CD8-positive, alpha-beta memory T cell (primary cell): ENCODE results near the gene SRA1. TPM values are rescaled to one million over a fixed set of nuclear protein-coding genes. Genes with fewer than 3 reads are reported as not detected.
"Not testable (repeated sequence)": the region's sequence is repeated elsewhere in the genome, so short reads cannot be mapped to it uniquely, and the experiment has no call there.

Experiments
- CTCF ChIA-PET: fragments of 350-600 bp; sonication (Branson Sonifier 250); formaldehyde crosslinking; loops from one replicate; lab custom pipeline; 2021; ENCODE audit warnings: antibody characterized with exemption; lab: Charles Lee
- POLR2A ChIA-PET: fragments of 350-600 bp; sonication (Branson Sonifier 250); formaldehyde crosslinking; loops from one replicate; lab custom pipeline; 2021; ENCODE audit warnings: antibody characterized with exemption; lab: Charles Lee
- DNase-seq, 5 donors: peaks; one replicate each; pipeline versions ENCODE4 v3.0.0 to v3.0.0-alpha.2; 2020 to 2022; ENCODE audit warnings: mixed read lengths in 1 of 5
- H3K27ac ChIP-seq: one replicate; pipeline ENCODE4 v1.7.0; 2013; ENCODE audit warnings: low read depth, mild to moderate bottlenecking, low read length, moderate library complexity
- H3K27me3 ChIP-seq: 2 replicates; pipeline ENCODE4 v1.7.0; 2013; ENCODE audit warnings: low read length, mild to moderate bottlenecking; ENCODE audit not compliant: insufficient read depth, poor library complexity, severe bottlenecking
- H3K36me3 ChIP-seq: 2 replicates; pipeline ENCODE4 v1.7.0; 2013; ENCODE audit warnings: mild to moderate bottlenecking, low read length, moderate library complexity; ENCODE audit not compliant: insufficient read depth
- H3K4me1 ChIP-seq: 2 replicates; pipeline ENCODE4 v1.7.0; 2013; ENCODE audit warnings: mild to moderate bottlenecking, low read length, moderate library complexity; ENCODE audit not compliant: insufficient read depth
- H3K4me3 ChIP-seq: 2 replicates; pipeline ENCODE4 v1.7.0; 2013; ENCODE audit warnings: mild to moderate bottlenecking, low read length
- H3K9me3 ChIP-seq: 2 replicates; pipeline ENCODE4 v1.7.0; 2013; ENCODE audit warnings: mild to moderate bottlenecking, low read length
- H3K27ac Mint-ChIP-seq, 8 donors: one replicate each; pipeline ENCODE4 v1.8.0; 2020 to 2021; ENCODE audit warnings: mixed read lengths in 8 of 8, mild to moderate bottlenecking in 6 of 8, inconsistent platforms in 3 of 8, moderate library complexity in 3 of 8
- H3K27me3 Mint-ChIP-seq, 2 donors: one replicate each; pipeline ENCODE4 v1.8.0; 2020 to 2021; ENCODE audit warnings: mixed read lengths in 2 of 2, mild to moderate bottlenecking in 1 of 2, moderate library complexity in 1 of 2
- H3K36me3 Mint-ChIP-seq, 3 donors: one replicate each; pipeline ENCODE4 v1.8.0; 2020 to 2021; ENCODE audit warnings: mixed read lengths in 3 of 3, inconsistent platforms in 1 of 3, mild to moderate bottlenecking in 1 of 3
- H3K4me1 Mint-ChIP-seq, 3 donors: one replicate each; pipeline ENCODE4 v1.8.0; 2020 to 2021; ENCODE audit warnings: mixed read lengths in 3 of 3, inconsistent platforms in 1 of 3, mild to moderate bottlenecking in 1 of 3
- H3K4me3 Mint-ChIP-seq, 7 donors: one replicate each; pipeline ENCODE4 v1.8.0; 2020 to 2021; ENCODE audit warnings: mixed read lengths in 7 of 7, mild to moderate bottlenecking in 6 of 7, moderate library complexity in 4 of 7, inconsistent platforms in 2 of 7
- H3K9me3 Mint-ChIP-seq, 5 donors: one replicate each; pipeline ENCODE4 v1.8.0; 2020 to 2022; ENCODE audit warnings: mixed read lengths in 5 of 5, mild to moderate bottlenecking in 3 of 5, moderate library complexity in 2 of 5, inconsistent platforms in 1 of 5
- polyA plus RNA-seq: library from polyadenylated mRNA; unstranded; fragments of 300-500 nt; fragmentation: Illumina TruSeq; gene quantifications from one replicate; pipeline ENCODE4 v1.2.3, GENCODE V29; 2021
- total RNA-seq, 2 experiments: library from RNA; stranded (reverse); gene quantifications; one replicate each; pipeline ENCODE4 v1.2.3, GENCODE V29; 2021

The SRA1 gene
- total and polyA plus RNA-seq, 3 experiments from 2014 or later, result 36.1 to 60.7 (median 59.6) TPM

DNA sequence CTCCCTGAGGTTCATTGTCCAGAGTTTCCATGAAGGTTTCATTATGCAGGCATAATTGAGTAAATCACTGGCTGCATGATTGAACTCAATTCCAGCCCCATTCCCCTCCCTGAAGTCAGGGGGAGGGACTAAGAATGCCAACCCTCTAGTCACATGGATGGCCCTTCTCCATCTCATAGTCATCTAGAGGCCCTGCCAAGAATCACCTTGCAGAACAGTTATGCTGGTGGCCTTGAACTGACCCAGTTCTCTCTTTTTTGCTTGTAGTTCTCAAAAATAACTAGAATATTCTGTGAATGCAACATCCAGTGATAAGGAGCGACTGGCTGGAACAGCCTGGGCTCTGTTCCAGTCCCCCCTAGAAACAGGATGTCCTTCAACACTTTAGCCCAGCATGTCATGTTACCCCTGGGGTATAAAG lies 39.1 kb upstream of the SRA1 start:
- H3K9me3 ChIP-seq, result no peaks in the 10 kb centered on the region
- Mint-ChIP-seq H3K4me3 (no peak overlapping the region), H3K27ac (no peak overlapping the region), H3K27me3 (peaks cover 7 to 15% of the 10 kb centered on the region in 2 donors), H3K36me3 (no peaks in the 10 kb centered on the region), H3K9me3 (no peaks in the 10 kb centered on the region), H3K4me1 (no peaks in the 10 kb centered on the region)
- H3K4me3 ChIP-seq, result no peak overlapping the region
- no peak overlapping the region for H3K27ac ChIP-seq
- POLR2A ChIA-PET, result no interaction called here
- CTCF ChIA-PET, result no interaction called here
- H3K4me1 ChIP-seq, result no peaks in the 10 kb centered on the region
- no peaks in the 10 kb centered on the region for H3K27me3 ChIP-seq
- DNase-seq, result no peak
- H3K36me3 ChIP-seq, result no peaks in the 10 kb centered on the region

DNA sequence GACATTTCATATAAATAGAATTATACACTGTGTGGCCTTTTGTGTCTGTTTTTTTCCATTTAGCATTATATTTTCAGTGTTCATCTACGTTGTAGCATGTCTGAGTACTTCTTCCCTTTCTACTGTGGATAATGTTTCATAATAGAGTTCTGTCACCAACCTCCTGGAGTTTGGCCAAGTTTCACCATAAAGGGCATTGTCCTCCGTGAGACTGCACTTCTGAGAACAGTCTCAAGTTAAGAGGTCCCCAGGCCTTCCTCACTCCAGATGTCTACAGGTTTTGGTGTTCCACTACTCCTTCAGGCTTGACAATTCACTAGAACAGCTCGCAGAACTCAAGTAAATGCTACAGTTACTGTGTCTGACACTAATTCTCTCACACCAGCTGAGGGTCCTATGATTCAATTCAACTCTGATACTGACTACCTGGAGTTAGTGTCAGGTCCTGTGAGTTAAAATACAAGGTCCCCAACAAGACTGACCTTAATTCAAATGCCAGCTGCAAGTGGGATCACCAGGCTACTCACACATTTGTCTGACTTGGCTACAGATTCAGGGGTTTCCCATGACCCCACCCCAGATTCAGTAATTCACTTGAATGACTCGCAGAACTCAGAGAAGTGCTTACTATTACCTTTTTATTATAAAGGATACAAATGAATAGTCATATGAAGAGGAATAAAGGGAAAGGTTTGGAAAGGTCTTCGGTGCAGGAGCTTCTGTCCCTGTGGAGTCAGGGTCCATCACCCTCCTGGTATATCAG lies 38.4 kb upstream of the SRA1 start:
- no peak for DNase-seq
- ChIA-PET CTCF (no interaction called here), POLR2A (no interaction called here)
- Mint-ChIP-seq H3K4me1 (no peaks in the 10 kb centered on the region), H3K27ac (no peak overlapping the region), H3K4me3 (no peak overlapping the region), H3K36me3 (no peaks in the 10 kb centered on the region), H3K27me3 (peaks cover 7 to 15% of the 10 kb centered on the region in 2 donors), H3K9me3 (no peaks in the 10 kb centered on the region)
- Histone ChIP-seq H3K4me3 (no peak overlapping the region), H3K27ac (no peak overlapping the region), H3K4me1 (no peaks in the 10 kb centered on the region), H3K9me3 (no peaks in the 10 kb centered on the region), H3K36me3 (no peaks in the 10 kb centered on the region), H3K27me3 (no peaks in the 10 kb centered on the region)

DNA sequence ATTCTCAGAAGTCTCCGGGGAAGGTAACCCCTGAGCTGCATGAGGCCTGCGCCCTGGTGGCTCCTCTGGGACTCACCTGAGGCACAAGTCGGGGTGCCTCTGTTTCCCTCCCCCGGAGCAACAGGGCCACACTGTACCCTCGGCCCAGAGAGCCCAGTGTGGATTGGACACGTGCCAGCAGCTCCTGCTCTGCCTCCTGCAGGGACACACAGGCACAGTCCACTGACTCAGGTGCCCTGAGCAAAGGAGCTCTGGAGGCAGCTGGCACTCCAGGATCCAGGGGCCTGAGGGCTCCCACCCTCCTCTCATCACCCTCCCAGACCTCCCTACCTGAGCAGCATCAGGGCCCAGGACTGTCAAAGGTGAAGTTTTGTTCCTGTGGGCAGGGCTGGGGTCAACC lies 36.9 kb upstream of the SRA1 start:
- POLR2A ChIA-PET, result no interaction called here
- Mint-ChIP-seq H3K4me1 (no peaks in the 10 kb centered on the region), H3K36me3 (no peaks in the 10 kb centered on the region), H3K9me3 (no peaks in the 10 kb centered on the region), H3K4me3 (no peak overlapping the region), H3K27me3 (peaks cover 6 to 15% of the 10 kb centered on the region in 2 donors), H3K27ac (no peak overlapping the region)
- Histone ChIP-seq H3K36me3 (no peaks in the 10 kb centered on the region), H3K9me3 (no peaks in the 10 kb centered on the region), H3K27me3 (no peaks in the 10 kb centered on the region), H3K4me3 (no peak overlapping the region), H3K4me1 (no peaks in the 10 kb centered on the region), H3K27ac (no peak overlapping the region)
- DNase-seq, result no peak
- CTCF ChIA-PET, result no interaction called here

DNA sequence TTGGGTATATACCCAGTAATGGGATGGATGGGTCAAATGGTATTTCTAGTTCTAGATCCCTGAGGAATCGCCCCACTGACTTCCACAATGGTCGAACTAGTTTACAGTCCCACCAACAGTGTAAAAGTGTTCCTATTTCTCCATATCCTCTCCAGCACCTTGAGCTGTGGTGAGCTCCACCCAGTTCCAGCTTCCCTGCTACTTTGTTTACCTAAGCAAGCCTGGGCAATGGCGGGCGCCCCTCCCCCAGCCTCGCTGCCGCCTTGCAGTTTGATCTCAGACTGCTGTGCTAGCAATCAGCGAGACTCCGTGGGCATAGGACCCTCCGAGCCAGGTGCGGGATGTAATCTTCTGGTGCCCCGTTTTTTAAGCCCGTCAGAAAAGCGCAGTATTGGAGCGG lies 35.8 kb upstream of the SRA1 start:
- Mint-ChIP-seq H3K4me3 (peak overlapping the region in 2 of 7 donors; percentile 24 to 41), H3K27me3 (peaks cover 3 to 13% of the 10 kb centered on the region in 2 donors)
- H3K4me3 ChIP-seq, H3K4me1 Mint-ChIP-seq, DNase-seq, H3K4me1 ChIP-seq, CTCF ChIA-PET, H3K9me3 ChIP-seq, H3K27ac ChIP-seq, POLR2A ChIA-PET, H3K36me3 ChIP-seq, H3K27me3 ChIP-seq, H3K27ac Mint-ChIP-seq, H3K9me3 Mint-ChIP-seq, H3K36me3 Mint-ChIP-seq: not testable (repeated sequence)

DNA sequence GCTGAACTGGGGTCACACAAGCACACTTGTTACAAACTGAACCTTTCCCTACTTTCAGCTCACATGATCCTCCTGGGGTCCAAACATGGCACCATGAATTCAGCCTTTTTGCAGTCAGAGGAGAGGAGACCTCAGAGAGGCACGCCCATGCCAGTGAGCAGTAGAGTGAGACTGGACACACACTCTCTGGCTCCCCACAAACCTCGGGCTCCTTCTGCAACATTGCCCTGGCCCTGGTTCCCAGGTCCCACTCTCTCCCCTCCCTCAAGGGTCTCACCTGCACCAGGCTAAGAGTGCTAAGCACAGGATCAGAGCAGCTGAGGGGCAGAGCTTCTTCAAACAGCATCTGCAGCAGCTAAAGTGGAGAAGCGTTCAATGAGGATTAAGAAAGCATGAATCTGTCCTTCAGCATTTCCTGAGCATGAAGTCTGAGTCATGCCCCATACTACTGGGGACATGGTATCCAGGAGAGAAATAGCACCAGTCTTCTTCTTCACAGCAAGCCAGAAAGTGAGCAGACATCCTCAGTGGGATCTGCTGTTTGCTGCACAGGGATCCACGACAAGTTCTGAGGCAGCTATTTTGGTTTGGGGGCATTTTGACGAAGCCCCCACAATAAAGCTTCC lies 34.6 kb upstream of the SRA1 start:
- no peaks in the 10 kb centered on the region for H3K4me1 Mint-ChIP-seq
- CTCF ChIA-PET, result no interaction called here
- H3K27ac Mint-ChIP-seq, result peak overlapping the region in 1 of 8 donors; percentile 48
- no peaks in the 10 kb centered on the region for H3K9me3 ChIP-seq
- no peak overlapping the region for H3K27ac ChIP-seq
- POLR2A ChIA-PET, result no interaction called here
- H3K27me3 ChIP-seq, result no peaks in the 10 kb centered on the region
- peaks cover 3 to 13% of the 10 kb centered on the region in 2 donors for H3K27me3 Mint-ChIP-seq
- no peak for DNase-seq
- H3K36me3 Mint-ChIP-seq, result no peaks in the 10 kb centered on the region
- H3K4me1 ChIP-seq, result no peaks in the 10 kb centered on the region
- H3K9me3 Mint-ChIP-seq, result no peaks in the 10 kb centered on the region
- H3K36me3 ChIP-seq, result no peaks in the 10 kb centered on the region
- H3K4me3 Mint-ChIP-seq, result no peak overlapping the region
- no peak overlapping the region for H3K4me3 ChIP-seq

DNA sequence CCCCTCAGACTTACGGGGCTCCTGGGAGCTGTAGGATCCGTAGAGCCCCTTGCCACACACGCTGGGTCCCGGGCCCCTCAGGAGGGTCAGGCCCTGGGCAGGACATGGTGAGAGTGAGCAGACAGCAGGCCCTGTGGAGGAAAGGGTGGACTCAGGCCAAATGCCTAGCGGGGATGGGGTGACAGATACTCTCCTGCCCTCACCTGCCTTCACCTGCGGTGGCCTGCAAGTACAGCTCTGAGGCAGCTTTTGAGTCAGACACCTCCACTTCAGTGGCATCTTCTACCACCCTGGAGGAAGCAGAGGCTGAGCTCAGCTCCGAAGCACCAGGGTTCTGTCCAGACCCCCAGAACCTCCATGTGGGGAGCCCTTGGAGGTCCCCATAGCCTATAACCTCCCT lies 33.6 kb upstream of the SRA1 start:
- H3K27ac Mint-ChIP-seq, result no peak overlapping the region

DNA sequence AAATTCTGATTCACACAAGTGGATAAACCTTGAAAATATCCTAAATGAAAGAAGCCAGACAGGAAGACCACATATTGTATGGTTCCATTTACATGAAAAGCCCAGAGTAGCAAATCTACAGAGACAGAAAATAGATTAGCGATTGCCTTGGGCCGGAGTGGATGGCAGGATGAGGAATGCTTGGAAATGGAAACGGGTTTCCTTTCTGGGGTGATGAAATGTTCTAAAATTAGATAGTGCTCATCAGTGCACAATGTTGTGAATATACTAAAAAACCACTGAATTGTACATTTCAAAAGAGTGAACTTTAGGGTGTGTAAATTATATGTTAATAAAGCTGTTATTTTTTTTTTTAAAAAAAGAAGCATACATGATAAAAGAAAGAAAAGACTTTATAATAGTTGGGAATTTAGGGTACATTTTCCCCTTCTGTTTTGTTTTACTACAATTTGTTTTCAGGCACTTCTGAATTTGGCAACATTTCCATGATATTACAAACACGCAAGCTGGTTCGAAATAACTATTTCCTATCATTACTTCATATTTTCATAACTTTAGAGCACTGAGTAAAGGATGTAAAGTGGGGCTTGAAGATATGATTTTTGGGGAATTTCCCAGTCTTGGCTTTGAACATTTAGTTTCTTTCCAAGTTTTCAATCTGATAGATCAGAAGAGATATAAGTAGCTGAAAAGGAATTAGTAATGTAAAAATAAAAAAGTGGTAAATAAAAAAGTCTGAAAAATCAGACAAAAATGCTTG lies 31.2 kb upstream of the SRA1 start:
- no peak overlapping the region for H3K4me3 Mint-ChIP-seq
- no peak for DNase-seq
- H3K27me3 Mint-ChIP-seq, result peaks cover under 1 to 6% of the 10 kb centered on the region in 2 donors
- H3K36me3 ChIP-seq, result no peaks in the 10 kb centered on the region
- H3K4me3 ChIP-seq, result no peak overlapping the region
- H3K27ac Mint-ChIP-seq, result no peak overlapping the region
- H3K4me1 ChIP-seq, result no peaks in the 10 kb centered on the region
- H3K27me3 ChIP-seq, result no peaks in the 10 kb centered on the region
- ChIA-PET POLR2A (no interaction called here), CTCF (interaction anchor here (1.0 kb wide), 1 partner anchor 46 kb away, joined by 3 read pairs; no protein-coding TSS in a partner anchor)
- H3K9me3 Mint-ChIP-seq, result no peaks in the 10 kb centered on the region
- H3K4me1 Mint-ChIP-seq, result no peaks in the 10 kb centered on the region
- H3K36me3 Mint-ChIP-seq, result peaks cover 0 to 6% (median 0%) of the 10 kb centered on the region in 3 donors
- H3K9me3 ChIP-seq, result no peaks in the 10 kb centered on the region
- H3K27ac ChIP-seq, result no peak overlapping the region

More for the DNA sequence above, 33.6 kb upstream of the SRA1 start:
- Mint-ChIP-seq H3K4me3 (no peak overlapping the region), H3K27me3 (peaks cover 3 to 9% of the 10 kb centered on the region in 2 donors), H3K36me3 (no peaks in the 10 kb centered on the region), H3K4me1 (no peaks in the 10 kb centered on the region), H3K9me3 (no peaks in the 10 kb centered on the region)
- H3K4me1 ChIP-seq, result no peaks in the 10 kb centered on the region
- H3K27ac ChIP-seq, result no peak overlapping the region
- H3K9me3 ChIP-seq, result no peaks in the 10 kb centered on the region
- CTCF ChIA-PET, result no interaction called here
- no peak for DNase-seq
- no peak overlapping the region for H3K4me3 ChIP-seq
- no peaks in the 10 kb centered on the region for H3K36me3 ChIP-seq
- POLR2A ChIA-PET, result no interaction called here
- H3K27me3 ChIP-seq, result no peaks in the 10 kb centered on the region

DNA sequence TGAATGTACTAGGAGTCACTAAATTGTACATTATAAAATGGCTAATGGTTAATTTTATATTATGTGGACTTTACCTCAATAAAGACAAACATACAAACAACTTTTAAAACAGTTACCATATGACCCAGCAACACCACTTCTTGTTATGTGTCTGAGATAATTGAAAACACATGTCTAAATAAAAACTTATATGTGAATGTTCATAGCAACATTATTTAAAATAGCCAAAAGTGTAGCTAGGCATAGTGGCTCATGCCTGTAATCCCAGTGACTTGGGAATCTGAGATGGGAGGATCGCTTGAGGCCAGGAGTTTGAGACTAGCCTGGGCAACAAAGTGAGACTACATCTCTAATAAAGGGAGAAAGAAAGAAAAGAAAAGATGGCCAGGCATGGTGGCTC lies 30.2 kb upstream of the SRA1 start:
- ChIA-PET CTCF (no interaction called here), POLR2A (no interaction called here)

More for the DNA sequence above, 30.2 kb upstream of the SRA1 start:
- H3K4me1 ChIP-seq, result no peaks in the 10 kb centered on the region
- H3K4me3 ChIP-seq, result no peak overlapping the region
- no peaks in the 10 kb centered on the region for H3K9me3 ChIP-seq
- H3K4me3 Mint-ChIP-seq, result no peak overlapping the region
- peaks cover 0 to 13% (median 0%) of the 10 kb centered on the region in 3 donors for H3K36me3 Mint-ChIP-seq
- no peaks in the 10 kb centered on the region for H3K27me3 ChIP-seq
- no peaks in the 10 kb centered on the region for H3K4me1 Mint-ChIP-seq
- no peak overlapping the region for H3K27ac Mint-ChIP-seq
- peaks cover 0 to 5% (median 2%) of the 10 kb centered on the region in 5 donors for H3K9me3 Mint-ChIP-seq
- H3K27ac ChIP-seq, result no peak overlapping the region
- no peak for DNase-seq
- H3K36me3 ChIP-seq, result no peaks in the 10 kb centered on the region
- H3K27me3 Mint-ChIP-seq, result peaks cover 3 to 12% of the 10 kb centered on the region in 2 donors
